Lower leg skin (tissue), 4 donors: ENCODE measurements around the gene STPG3. TPM values are rescaled to one million over a fixed set of nuclear protein-coding genes. Genes with fewer than 3 reads are reported as not detected.

Source experiments
- DNase-seq, 2 donors: peaks; one replicate each; pipeline ENCODE4 v3.0.0-alpha.2; 2019; ENCODE audit warnings: low spot score in 2 of 2
- H3K4me3 ChIP-seq: fragments of 200-600 bp; sonication (generic); 2 replicates; pipeline ENCODE4 v1.5.1; 2017; ENCODE audit warnings: mild to moderate bottlenecking, low read depth; ENCODE audit not compliant: poor library complexity, severe bottlenecking
- POLR2A ChIP-seq, 2 donors: fragments of 450-650 bp; IDR thresholded peaks; one replicate each; pipeline ENCODE4 v1.6.1; 2016 to 2017; ENCODE audit warnings: antibody characterized with exemption in 2 of 2, mild to moderate bottlenecking in 1 of 2, moderate library complexity in 1 of 2
- WGBS, 2 donors: methylation state at CpG; one replicate each; pipeline ENCODE4 v1.1.5; 2018; 5-methylcytosine and 5-hydroxymethylcytosine counted together
- intact Hi-C: fragments of 100-400 bp; cut with DNase I; formaldehyde crosslinking; loops from one replicate; pipeline ENCODE4 v1.15.0; 2023; ENCODE audit warnings: low total_unique reads
- total RNA-seq, 4 donors: library from RNA; depleted of rRNA; stranded (reverse); fragments of >200 nt; gene quantifications; one replicate each; pipeline ENCODE4 v1.1.0, GENCODE V29; 2016
- TF ChIP-seq, protein P1 (sequence below), 3 donors: fragments of 450-650 bp; IDR thresholded peaks; one replicate each; pipeline ENCODE4 v1.5.1; 2016; ENCODE audit warnings: antibody characterized with exemption in 3 of 3, mild to moderate bottlenecking in 3 of 3, moderate library complexity in 2 of 3

Gene STPG3
- total RNA-seq, 4 donors from 2014 or later = not detected

DNA sequence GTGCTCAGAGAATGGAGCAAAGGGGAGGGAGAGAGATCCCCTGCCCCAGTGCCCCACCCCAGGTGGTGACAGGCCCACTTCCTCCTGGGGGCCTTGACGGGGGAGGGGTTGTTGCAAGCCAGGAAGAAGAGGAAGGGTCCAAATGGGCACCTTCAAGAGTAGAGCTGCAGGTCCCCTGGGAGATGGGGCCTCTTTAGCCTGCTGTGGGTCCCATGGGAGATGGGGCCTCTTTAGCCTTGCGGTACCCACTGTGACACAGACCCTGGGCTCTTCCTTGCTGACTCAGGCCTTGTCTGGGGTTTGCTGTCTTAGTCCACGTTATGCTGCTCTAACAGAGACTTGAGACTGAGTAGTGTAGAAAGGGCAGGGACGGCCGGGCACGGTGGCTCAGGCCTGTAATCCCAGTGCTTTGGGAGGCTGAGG, 16.9 kb downstream of the STPG3 start:
- WGBS, 2 donors = 88 to 95% methylated on average over 6 of the region's 6 CpGs
- TF ChIP-seq POLR2A (IDR thresholded peaks at IDR 0.05) = no peak
- TF ChIP-seq, protein P1, sequence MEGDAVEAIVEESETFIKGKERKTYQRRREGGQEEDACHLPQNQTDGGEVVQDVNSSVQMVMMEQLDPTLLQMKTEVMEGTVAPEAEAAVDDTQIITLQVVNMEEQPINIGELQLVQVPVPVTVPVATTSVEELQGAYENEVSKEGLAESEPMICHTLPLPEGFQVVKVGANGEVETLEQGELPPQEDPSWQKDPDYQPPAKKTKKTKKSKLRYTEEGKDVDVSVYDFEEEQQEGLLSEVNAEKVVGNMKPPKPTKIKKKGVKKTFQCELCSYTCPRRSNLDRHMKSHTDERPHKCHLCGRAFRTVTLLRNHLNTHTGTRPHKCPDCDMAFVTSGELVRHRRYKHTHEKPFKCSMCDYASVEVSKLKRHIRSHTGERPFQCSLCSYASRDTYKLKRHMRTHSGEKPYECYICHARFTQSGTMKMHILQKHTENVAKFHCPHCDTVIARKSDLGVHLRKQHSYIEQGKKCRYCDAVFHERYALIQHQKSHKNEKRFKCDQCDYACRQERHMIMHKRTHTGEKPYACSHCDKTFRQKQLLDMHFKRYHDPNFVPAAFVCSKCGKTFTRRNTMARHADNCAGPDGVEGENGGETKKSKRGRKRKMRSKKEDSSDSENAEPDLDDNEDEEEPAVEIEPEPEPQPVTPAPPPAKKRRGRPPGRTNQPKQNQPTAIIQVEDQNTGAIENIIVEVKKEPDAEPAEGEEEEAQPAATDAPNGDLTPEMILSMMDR (IDR thresholded peaks at IDR 0.05) = no peak
- DNase-seq = no peak
- intact Hi-C loops = no loop called here
- no peak overlapping the region for H3K4me3 ChIP-seq

DNA sequence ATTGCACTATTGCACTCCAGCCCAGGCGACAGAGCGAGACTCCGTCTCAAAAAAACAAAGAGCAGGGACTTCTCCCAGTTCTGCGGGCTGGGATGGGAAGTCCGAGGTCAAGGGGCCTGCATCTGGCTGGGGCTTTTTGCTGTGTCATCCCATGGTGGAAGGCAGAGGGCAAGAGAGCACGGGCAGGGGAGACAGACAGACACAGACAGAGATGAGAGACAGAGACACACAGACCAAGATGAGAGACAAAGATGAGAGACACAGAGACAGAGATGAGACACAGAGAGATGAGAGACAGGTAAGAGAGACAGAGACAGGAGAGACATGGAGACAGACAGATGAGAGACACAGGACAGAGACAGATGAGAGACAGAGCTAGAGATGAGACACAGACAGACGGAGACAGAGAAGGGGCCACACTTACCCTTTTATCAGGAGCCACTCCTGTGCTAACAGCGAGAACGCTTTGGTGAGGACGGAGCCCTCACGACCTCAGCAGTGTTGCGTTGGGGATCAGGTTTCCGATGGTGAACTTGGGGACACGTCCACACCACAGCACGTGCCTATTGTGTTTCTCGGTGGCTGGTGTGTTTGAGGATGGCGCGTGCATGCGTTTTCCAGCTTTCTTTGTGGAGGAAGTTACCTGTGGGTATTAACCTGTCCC, 17.6 kb downstream of the STPG3 start:
- H3K4me3 ChIP-seq = no peak overlapping the region
- WGBS, 2 donors = 78 to 79% methylated on average over 17 to 19 of the region's 19 CpGs
- no peak for TF ChIP-seq POLR2A (IDR thresholded peaks at IDR 0.05)
- no peak for DNase-seq
- intact Hi-C loops = no loop called here

DNA sequence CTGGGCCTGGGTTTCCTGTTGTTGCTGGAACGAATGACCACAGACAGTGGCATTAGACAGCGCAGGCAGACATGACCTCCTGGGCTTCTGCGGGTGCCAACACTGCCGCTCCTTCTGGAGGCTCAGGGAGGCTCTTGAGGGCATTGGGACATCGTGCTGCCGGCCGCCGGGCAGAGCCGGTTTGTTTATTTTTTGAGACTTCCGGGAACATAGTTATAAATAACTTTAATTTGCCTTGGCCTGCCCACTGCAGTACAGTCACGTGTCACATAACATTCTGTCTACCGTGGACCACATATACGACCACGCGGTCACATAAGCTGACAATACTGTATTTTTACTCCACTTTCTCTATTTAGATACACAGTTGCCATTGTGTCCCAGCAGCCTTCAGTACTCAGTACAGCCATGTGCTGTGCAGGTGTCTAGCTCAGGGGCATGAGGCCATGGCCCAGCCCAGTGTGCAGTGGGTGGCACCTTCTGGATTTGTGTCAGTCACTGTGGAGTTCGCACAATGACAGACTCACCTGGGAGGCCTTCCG, 18.2 kb downstream of the STPG3 start:
- peak in 1 of 2 donors; percentile 87 for DNase-seq
- TF ChIP-seq, protein P1 (IDR thresholded peaks at IDR 0.05) = no peak
- TF ChIP-seq POLR2A (IDR thresholded peaks at IDR 0.05) = no peak
- intact Hi-C loops = no loop called here
- no peak overlapping the region for H3K4me3 ChIP-seq
- 48 to 56% methylated on average over 17 of the region's 17 CpGs for WGBS, 2 donors

DNA sequence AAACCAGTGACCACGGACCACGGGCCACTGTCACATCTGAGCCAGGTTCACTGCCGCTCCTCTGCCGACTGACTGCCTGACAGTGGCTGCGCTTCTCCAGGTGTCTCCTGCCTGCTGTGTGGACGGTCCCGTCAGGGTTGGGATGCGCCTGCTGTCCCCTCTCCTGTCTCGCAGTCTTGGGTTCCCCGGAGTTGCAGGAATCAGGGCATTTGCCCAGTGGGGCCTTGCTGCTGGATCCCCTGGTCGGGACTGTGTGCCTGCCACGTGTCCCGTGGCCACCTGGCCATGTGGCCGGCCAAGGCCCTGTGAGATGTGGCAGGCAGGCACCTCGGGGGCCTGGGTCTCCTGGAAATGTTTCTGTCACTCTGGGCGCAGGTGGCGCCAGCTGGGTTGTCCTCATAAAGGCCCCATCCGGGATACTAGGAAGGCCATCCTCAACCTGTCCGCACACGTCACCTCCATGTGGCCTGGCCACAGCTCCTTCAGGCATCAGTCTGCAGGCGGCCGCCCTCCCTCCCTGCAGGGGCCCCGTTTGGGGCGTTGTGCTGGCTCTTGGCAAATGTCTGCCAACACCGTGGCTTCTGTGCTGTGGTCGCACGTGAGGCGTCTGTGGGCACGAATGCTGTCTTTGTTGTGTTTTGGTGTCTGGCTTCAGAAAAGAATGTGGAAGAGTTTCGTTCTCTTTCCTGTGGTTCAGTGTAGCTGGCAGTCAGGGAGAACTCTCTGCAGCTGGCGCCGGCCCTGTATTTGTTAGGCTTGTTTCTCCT, 20.0 kb downstream of the STPG3 start:
- H3K4me3 ChIP-seq = no peak overlapping the region
- intact Hi-C loops = no loop called here
- TF ChIP-seq POLR2A (IDR thresholded peaks at IDR 0.05) = no peak
- TF ChIP-seq, protein P1 (IDR thresholded peaks at IDR 0.05) = no peak
- WGBS, 2 donors = 76 to 78% methylated on average over 26 to 32 of the region's 32 CpGs
- DNase-seq = no peak

DNA sequence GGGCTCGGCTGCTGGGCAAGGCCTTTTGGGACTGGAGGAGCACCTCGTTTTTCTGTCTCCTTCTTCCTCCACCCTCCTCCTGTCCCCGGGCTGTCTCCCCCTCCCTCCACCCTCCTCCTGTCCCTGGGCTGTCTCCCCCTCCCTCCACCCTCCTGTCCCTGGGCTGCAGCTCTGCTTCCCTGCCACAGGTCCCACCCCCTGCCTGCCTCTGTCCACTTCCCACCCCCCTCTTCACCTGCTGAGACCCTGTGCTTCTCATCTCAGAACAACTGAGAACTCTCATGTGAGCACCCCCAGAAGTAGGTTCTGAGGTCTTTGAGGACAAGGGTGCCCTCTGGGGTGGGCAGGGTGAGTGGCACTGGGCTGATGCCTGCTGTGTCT, 20.6 kb downstream of the STPG3 start:
- 24 to 25% methylated on average over 3 of the region's 3 CpGs for WGBS, 2 donors
- H3K4me3 ChIP-seq = no peak overlapping the region
- DNase-seq = no peak
- no peak for TF ChIP-seq POLR2A (IDR thresholded peaks at IDR 0.05)
- TF ChIP-seq, protein P1 (IDR thresholded peaks at IDR 0.05) = no peak
- intact Hi-C loops = no loop called here
